RPMI7951 (cell line): Measurements from ENCODE around the gene FBXL16. TPM values are rescaled to one million over a fixed set of nuclear protein-coding genes. Genes with fewer than 3 reads are reported as not detected.
A peak's percentile ranks its signal among the peaks of the same experiment; 100 is the strongest.

Experiments used
- DNase-seq: peaks from one replicate; pipeline ENCODE4 v3.0.0-alpha.2; 2012; ENCODE audit warnings: low read depth
- total RNA-seq: library from RNA; depleted of rRNA; stranded (reverse); fragments of >200 nt; shearing (Covaris generic); gene quantifications from 2 replicates; pipeline ENCODE4 v1.2.3, GENCODE V29; 2014

FBXL16 gene
- total RNA-seq, 1 experiment from 2014 or later, result 0.24 TPM

- no peak for DNase-seq
These were observed 43.0 kb downstream of the FBXL16 start for GRCh38 chr16:662597-662996.

DNA sequence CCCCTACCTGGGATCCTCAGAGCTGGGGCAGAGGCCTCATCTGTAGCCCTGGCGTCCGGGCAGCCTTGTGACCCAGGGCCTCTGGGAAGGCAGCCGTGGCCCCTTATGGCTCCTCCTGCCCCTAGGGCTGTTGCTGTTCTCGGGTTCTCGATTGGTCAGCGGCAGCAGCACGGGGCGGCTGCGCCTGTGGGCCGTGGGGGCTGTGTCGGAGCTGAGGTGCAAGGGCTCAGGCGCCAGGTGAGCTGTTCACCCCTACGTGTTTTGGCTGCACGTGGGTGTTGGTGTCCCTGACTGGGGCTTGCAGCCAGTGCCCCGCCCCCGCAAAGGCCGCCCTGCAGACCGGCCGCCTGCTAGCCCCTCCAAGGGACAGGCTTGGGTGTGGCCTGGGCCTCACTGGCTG, 43.5 kb downstream of the FBXL16 start:
- no peak for DNase-seq

- DNase-seq, result no peak
These were observed 44.3 kb downstream of the FBXL16 start for GRCh38 chr16:661184-661821.

DNA sequence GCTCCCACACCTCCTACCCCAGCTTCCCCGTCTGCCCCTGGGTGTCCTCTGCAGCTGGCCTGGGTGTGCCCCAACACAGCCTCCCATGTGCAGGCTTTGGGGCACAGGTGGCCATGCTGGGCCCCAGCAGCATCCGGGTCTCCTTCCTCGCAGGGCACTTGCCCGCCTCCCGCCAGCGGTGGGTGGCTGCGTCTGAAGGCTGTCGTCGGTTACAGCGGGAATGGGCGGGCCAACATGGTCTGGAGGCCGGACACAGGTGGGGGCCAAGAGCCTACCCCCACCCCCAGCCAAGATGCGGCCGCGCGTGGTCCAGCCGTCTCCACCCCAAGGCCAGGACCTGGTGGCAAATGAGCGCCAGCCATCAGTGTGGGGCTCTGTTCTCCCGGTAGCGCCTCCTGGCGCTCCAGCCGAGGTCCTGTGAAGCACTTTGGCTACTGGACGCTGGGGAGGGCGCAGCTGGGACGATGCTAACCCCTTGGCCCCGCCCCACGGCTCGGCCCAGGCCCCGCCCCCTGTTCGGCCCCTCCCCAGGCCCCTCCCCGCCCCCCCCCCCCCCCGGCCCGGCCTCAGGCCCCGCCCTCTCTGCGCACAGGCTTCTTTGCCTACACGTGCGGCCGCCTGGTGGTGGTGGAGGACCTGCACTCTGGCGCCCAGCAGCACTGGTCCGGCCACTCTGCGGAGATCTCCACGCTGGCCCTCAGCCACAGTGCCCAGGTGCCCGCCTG, 45.0 kb downstream of the FBXL16 start:
- DNase-seq, result peak; percentile 53

DNA sequence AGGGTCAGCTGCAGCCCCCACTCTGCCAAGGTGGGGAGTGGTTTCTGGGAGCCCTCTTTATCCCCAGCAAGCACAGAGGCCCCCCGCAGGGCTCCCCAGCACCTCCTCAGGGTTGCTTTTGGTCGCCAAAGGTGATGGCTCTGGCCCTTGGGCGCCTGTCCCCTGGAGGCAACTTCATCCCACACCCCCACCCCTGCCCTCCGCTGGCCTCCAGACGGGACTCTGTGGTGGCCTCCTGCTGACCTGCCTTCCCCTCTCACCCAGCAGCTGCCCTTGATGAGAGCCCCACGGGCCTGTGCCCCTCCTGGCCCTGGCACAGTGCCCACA, 45.5 kb downstream of the FBXL16 start:
- DNase-seq, result no peak

DNA sequence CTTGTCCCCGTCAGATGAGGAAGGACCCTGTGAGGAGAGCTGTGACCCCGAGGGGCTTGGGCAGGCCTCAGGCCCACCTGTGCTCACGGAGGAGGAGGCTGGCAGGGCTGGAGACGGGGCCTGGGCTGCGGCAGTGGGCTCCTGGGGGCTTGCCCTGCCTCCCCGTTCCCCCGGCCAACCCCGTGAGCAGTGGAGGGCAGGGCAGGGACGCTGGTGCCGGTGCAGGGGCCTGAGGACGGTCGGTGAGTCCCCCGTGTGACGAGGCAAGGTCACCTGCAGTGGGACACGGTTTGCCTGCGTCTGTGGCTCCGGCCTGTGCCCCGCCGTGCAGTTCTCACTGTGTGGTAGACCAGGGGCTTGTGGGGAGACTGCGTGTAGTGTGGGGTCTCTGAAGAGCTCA, 46.0 kb downstream of the FBXL16 start:
- no peak for DNase-seq

GRCh38 chr16:658679-659571, 46.7 kb downstream of the FBXL16 start:
- DNase-seq, result no peak

DNA sequence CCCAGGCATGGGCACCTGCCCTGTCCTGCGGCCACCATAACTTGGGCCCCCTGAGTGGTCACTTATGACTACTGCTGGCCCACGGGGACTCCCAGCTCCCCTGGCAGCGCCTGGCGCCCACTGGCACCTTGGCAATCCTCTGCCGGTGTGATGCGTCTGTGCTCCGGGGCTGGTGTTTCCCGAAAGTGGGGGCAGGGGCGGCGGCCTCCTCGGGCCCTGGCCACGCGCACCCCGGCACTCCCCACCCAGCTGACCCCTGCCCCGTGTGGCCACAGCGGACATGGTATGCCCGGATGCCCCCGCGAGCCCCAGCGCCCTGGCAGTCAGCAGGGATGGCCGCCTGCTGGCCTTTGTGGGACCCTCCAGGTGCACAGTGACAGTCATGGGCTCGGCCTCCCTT, 48.1 kb downstream of the FBXL16 start:
- DNase-seq, result no peak

- no peak for DNase-seq
These were observed 51.6 kb downstream of the FBXL16 start for GRCh38 chr16:654034-654433.

GRCh38 chr16:652454-653305, 52.9 kb downstream of the FBXL16 start:
- DNase-seq, result no peak

DNA sequence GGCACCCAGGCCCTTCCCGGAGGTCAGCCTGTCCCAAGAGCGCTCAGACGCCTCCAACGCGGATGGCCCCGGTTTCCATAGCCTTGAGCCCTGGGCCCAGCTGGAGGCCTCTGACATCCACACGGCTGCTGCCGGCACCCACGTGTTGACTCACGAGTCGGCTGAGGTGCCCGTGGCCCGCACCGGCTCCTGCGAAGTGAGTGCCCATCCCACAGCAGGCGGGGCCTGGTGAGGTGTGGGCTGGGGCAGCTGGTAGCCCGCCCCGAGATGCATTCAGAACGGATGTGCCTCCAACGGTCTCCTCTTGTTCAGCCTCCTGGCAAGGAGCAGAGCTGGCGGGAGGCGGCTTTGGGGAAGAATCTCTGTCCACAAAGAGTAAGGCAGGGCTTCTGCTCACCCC, 53.8 kb downstream of the FBXL16 start:
- no peak for DNase-seq

- no peak for DNase-seq
These were observed 56.0 kb downstream of the FBXL16 start for GRCh38 chr16:649631-650030.

- peak; percentile 86 for DNase-seq
These were observed 56.6 kb downstream of the FBXL16 start, which contains the start of gene WDR90 for GRCh38 chr16:648781-649589. Gene WDR90, plus strand, starts transcription at chr16:649365. Its CDS starts 52 bp downstream, at chr16:649417.

- DNase-seq, result peak; percentile 15
These were observed 57.4 kb downstream of the FBXL16 start for GRCh38 chr16:648071-648780.

DNA sequence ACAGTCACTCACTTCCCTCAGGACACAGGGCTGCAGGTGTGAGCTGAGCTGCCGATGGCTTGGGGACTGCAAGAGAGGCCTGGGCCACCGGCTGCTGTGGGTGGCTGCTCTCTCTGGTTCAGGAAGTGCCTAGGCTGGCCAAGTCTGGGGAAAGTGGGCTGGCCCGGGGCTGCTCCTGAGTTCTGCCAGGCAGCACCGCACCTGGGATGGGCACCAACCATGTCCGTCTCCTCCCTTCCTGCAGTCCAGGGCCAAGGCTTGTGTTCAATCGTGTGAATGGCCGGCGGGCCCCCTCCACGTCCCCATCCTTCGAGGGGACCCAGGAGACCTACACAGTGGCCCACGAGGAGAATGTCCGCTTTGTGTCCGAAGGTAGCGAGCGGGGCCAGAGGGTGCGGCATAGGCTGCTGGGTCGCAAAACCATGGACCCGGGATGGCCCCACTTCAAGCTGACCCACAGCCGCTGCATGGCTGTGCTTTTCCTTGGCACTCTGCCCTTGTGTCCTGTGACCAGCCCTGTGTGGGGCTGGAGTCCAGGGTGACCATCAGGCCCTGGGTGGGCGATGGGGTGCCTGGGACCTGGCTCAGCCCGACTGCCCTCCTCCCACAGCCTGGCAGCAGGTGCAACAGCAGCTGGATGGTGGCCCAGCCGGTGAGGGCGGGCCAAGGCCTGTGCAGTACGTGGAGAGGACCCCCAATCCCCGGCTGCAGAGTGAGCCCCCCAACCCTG, 58.3 kb downstream of the FBXL16 start:
- no peak for DNase-seq

DNA sequence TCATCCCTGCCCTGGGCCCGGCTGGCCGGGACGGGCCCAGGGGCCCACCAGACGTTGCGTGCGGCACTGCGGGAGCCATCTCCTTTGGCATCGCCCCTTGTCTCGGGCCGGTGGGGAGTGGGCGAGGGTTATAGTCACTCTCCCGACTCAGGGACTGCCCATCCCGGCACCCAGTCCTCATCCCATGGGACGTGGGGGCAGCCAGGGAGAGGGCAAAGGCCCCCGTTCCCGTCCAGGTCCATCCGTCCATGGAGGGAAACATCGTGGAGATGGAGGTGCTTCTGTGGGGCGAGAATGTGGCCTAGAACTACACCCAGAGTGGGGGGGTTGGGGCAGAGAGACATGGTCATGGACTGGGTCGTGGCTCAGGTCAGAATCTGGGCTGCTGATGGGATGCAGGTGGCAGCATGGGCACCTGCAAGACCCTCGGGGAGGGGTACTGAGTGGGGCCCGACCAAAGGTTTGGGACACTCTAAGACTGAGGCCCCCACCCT, 58.9 kb downstream of the FBXL16 start:
- no peak for DNase-seq

- peak; percentile 15 for DNase-seq
These were observed 59.5 kb downstream of the FBXL16 start for GRCh38 chr16:645852-646678.

DNA sequence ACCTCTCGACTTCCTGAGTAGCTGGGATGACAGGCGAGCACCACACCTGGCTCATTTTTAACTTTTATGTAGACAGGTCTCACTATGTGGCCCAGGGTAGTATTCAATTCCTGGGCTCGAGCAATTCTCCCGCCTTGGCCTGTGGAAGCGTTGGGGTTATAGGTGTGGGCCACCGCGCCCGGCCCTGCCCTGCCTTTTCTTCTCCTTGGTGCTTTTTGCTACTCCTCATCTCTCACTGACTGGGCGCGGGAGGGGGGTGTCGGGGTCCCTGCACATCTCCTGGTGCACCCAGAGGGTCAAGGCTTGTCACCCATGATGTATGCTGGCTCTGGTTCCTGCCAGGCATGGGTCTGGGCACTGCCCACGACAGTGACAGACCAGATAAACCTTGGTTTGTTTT, 61.0 kb downstream of the FBXL16 start:
- no peak for DNase-seq

DNA sequence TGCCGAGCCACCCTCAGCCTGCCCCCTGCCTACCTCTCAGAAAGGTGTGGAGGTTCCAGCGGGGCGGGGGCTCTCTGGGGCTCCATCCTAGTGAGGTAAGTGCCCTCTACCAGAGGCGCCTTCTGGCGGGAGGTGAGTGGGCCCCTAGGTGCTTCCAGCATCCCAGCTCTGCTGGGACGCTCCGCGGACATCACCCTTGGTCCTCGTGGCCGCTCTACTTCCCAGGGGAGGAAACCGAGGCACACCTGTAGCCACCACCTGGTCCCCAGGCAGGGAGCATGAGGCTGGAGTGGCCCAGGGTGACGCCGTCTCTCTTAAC, 62.6 kb downstream of the FBXL16 start:
- DNase-seq, result no peak
